ENCODE data around the gene LILRA2.
"Not testable (repeated sequence)": the region's sequence is repeated elsewhere in the genome, so short reads cannot be mapped to it uniquely, and the experiment has no call there.

The LILRA2 gene

GRCh38 chr19:54586397-54586796, 12.8 kb downstream of the LILRA2 start:
- TF ChIP-seq ZNF274 (IDR thresholded peaks at IDR 0.05; ENCODE audit: low read depth, low read length): no peak
- no peak overlapping the region for H3K4me3 ChIP-seq (ENCODE audit: low read length)

- H3K4me3 ChIP-seq (ENCODE audit: low read length): no peak overlapping the region
Measured at GRCh38 chr19:54587026-54587425, 13.4 kb downstream of the LILRA2 start.

GRCh38 chr19:54593445-54593844, 19.9 kb downstream of the LILRA2 start, which contains the start of gene LILRA1:
TSS of gene LILRA1 (plus strand) at chr19:54593632. CDS start at chr19:54594245, 613 bp downstream.
- H3K4me3 ChIP-seq (ENCODE audit: low read length): not testable (repeated sequence)

More at GRCh38 chr19:54587026-54587425, 13.4 kb downstream of the LILRA2 start:
- TF ChIP-seq ZNF274 (IDR thresholded peaks at IDR 0.05; ENCODE audit: low read depth, low read length): no peak

GRCh38 chr19:54593931-54594626, 20.5 kb downstream of the LILRA2 start:
- H3K4me3 ChIP-seq (ENCODE audit: low read length): not testable (repeated sequence)

GRCh38 chr19:54594737-54595136, 21.1 kb downstream of the LILRA2 start:
- no peak for TF ChIP-seq ZNF274 (IDR thresholded peaks at IDR 0.05; ENCODE audit: low read depth, low read length)
- no peak overlapping the region for H3K4me3 ChIP-seq (ENCODE audit: low read length)

GRCh38 chr19:54595680-54596436, 22.3 kb downstream of the LILRA2 start:
- not testable (repeated sequence) for H3K4me3 ChIP-seq (ENCODE audit: low read length)

- no peak overlapping the region for H3K4me3 ChIP-seq (ENCODE audit: low read length)
- TF ChIP-seq ZNF274 (IDR thresholded peaks at IDR 0.05; ENCODE audit: low read depth, low read length): no peak
Measured at GRCh38 chr19:54600212-54600611, 26.6 kb downstream of the LILRA2 start.

GRCh38 chr19:54606230-54606629, 32.6 kb downstream of the LILRA2 start:
- H3K4me3 ChIP-seq (ENCODE audit: low read length): no peak overlapping the region
- TF ChIP-seq ZNF274 (IDR thresholded peaks at IDR 0.05; ENCODE audit: low read depth, low read length): no peak

GRCh38 chr19:54606891-54607784, 33.5 kb downstream of the LILRA2 start:
- no peak for TF ChIP-seq ZNF274 (IDR thresholded peaks at IDR 0.05; ENCODE audit: low read depth, low read length)
- no peak overlapping the region for H3K4me3 ChIP-seq (ENCODE audit: low read length)

- no peak overlapping the region for H3K4me3 ChIP-seq (ENCODE audit: low read length)
- no peak for TF ChIP-seq ZNF274 (IDR thresholded peaks at IDR 0.05; ENCODE audit: low read depth, low read length)
Measured at GRCh38 chr19:54607785-54608150, 34.2 kb downstream of the LILRA2 start.

GRCh38 chr19:54608205-54608604, 34.6 kb downstream of the LILRA2 start:
- no peak for TF ChIP-seq ZNF274 (IDR thresholded peaks at IDR 0.05; ENCODE audit: low read depth, low read length)
- no peak overlapping the region for H3K4me3 ChIP-seq (ENCODE audit: low read length)

- TF ChIP-seq ZNF274 (IDR thresholded peaks at IDR 0.05; ENCODE audit: low read depth, low read length): no peak
- H3K4me3 ChIP-seq (ENCODE audit: low read length): no peak overlapping the region
Measured at GRCh38 chr19:54608792-54609191, 35.2 kb downstream of the LILRA2 start.

- TF ChIP-seq ZNF274 (IDR thresholded peaks at IDR 0.05; ENCODE audit: low read depth, low read length): no peak
- no peak overlapping the region for H3K4me3 ChIP-seq (ENCODE audit: low read length)
Measured at GRCh38 chr19:54609356-54609791, 35.8 kb downstream of the LILRA2 start.

- TF ChIP-seq ZNF274 (IDR thresholded peaks at IDR 0.05; ENCODE audit: low read depth, low read length): no peak
- H3K4me3 ChIP-seq (ENCODE audit: low read length): no peak overlapping the region
Measured at GRCh38 chr19:54612428-54612827, 38.8 kb downstream of the LILRA2 start.
